Peyer's patch (tissue), 4 donors: ENCODE data around the gene DGKH.

Source experiments
- CTCF ChIP-seq, 6 experiments: fragments of 450-650 bp in 4 of 6; fragments of 200-600 bp in 2 of 6; sonication (generic) in 1 of 6; IDR thresholded peaks; one replicate each; pipeline ENCODE4 v1.5.1; 2017 to 2019; ENCODE audit warnings: antibody characterized with exemption in 6 of 6, mild to moderate bottlenecking in 3 of 6, moderate library complexity in 1 of 6
- POLR2A ChIP-seq, 2 donors: fragments of 450-650 bp; IDR thresholded peaks; one replicate each; pipeline ENCODE4 v1.5.1; 2017; ENCODE audit warnings: antibody characterized with exemption in 2 of 2, mild to moderate bottlenecking in 2 of 2, moderate library complexity in 2 of 2

GRCh38 chr13:42002066-42002465, 46.4 kb upstream of the DGKH start:
- no peak for TF ChIP-seq CTCF (IDR thresholded peaks at IDR 0.05)
- TF ChIP-seq POLR2A (IDR thresholded peaks at IDR 0.05) = no peak
